DMS153 treated with DMSO at 0.1 percent for 48 hours (cell line): Measurements from ENCODE around the gene CHSY3.
"Not testable (repeated sequence)": the region's sequence is repeated elsewhere in the genome, so short reads cannot be mapped to it uniquely, and the experiment has no call there.

Experiments
- DNase-seq: peaks from one replicate; lab custom pipeline; 2025; ENCODE audit not compliant: unreplicated experiment; lab: John Stamatoyannopoulos, UW

CHSY3 gene

DNA sequence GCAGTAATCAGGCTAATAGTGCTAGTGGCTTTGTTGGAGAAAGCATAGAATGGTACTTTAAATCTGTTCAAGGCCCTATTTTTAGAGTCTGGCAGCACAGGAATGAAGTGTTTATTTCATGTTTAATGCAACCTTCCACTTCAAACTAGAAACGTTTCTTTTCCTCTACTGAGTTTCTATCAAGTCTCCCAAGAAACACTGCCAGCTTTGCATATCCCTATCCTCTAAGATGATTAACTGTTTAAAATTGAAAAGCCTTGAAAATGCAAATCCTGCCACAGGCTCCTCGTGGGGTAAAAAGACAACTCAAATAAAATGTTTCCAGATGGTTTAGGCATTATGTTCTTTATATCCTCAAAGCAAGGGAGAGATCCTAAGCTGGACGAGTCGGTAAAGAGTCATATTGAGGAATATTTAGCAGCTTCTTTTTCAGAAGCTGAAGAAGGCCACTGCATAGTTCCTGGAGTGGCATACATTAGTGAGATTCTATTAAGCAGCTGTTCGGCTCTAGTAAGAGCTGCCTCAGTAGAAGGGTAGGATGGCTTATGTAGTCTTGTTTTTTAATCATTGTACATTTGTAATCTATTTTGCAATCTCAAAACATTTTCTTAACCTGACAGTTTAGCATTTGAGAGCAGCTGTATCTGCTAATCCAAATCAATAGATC, 251.2 kb downstream of the CHSY3 start:
- DNase-seq, result no peak

DNA sequence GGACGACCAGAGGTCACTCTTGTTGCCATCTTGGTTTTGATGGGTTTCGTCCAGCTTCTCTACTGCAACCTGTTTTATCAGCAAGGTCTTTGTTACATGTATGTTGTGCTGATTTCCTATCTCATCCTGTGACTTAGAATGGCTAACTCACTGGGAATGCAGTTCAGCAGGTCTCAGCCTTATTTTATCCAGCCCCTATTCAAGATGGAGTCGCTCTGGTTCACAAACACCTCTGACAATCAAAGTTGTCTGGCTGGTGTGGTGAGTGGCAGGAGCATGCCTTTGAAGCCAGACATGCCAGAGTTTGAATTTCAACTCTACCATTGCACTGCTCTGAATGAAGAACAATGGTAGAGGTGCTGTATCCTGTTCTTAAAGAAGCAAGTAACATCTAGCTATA, 253.8 kb downstream of the CHSY3 start:
- no peak for DNase-seq

DNA sequence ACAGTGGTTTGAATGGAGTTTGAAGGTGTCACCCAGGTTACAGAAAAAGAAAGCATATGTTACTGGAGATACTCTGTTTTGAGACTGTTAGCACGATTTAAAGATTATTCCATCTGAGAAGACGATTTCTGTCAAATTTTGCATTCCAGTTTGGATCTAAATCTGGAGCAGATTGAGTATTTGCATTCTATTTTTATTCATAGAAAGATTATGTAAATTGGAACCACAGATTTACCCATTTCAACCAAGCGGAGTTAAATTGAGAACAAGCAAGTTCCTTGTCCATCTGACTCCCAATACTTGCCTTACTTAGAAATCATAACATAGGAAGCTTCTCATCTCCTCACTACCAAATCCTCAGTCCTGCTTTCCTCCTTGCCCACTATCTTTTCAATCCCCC, 255.7 kb downstream of the CHSY3 start:
- DNase-seq, result no peak

DNA sequence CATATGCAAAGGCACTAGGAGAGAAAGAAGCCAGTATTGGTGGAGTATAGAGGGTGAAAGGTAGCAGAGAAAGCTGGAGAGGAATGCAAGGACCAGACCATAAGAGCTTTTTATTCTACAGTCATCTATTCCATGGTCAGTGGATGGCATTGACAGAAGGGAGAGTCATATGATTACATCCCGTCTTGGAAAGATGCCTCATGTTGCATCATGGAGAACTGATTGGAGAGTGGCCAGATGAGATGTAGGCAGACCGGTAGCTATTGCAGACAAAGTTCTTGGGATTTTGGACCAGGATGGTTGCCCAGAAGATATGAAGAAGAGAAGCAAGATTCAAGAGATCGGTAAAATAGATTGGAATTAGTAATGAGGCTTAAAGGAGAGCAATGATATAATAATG, 260.7 kb downstream of the CHSY3 start:
- DNase-seq, result no peak

DNA sequence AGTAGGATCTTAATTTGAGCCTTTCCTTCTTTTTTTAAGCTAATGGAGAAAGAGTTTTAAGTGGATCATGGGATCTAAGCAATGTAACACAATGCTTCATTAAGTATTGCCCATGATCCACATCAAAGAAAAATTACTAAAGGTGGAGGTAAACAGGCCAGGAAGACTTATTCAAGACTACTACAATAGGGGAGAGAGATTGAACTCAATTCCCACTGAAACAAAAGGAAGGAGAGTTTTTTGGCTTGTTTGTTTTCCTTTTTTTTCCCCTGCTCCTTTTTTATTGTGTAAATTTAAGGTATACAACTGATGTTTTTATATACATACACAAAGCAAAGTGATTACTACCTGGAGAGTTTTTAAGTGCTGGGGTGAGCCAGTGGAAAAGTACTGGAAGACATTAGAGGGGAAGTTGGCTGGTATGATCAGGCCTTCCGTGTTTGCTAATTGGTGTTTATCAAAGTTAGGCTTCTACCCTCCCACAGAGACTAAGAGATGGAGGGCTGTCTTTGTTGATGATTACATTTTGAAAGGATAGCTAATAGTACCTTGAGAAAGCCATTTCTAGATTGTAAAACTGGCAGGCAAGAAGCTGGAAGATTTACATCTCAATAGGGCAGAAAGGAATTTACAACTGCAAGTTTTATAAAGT, 262.7 kb downstream of the CHSY3 start:
- DNase-seq, result no peak

DNA sequence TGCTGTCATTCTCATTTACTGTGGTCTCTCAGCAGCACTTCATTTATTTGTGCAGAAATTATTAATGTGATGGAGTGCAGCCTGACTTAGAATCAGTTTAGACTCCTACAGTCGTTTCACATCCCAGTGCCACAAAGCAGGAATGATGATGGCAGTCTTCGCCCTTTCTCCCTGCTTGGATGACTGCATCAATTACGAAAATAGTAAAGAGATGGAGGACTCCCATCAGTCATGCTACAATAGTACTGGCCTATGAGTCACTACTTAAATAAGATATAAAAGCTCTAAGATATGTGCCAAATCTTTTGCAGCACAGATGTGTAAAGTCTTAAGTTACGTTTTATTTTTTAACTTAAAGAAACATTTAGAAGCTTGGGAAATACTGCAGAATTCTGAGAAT, 263.9 kb downstream of the CHSY3 start:
- no peak for DNase-seq

DNA sequence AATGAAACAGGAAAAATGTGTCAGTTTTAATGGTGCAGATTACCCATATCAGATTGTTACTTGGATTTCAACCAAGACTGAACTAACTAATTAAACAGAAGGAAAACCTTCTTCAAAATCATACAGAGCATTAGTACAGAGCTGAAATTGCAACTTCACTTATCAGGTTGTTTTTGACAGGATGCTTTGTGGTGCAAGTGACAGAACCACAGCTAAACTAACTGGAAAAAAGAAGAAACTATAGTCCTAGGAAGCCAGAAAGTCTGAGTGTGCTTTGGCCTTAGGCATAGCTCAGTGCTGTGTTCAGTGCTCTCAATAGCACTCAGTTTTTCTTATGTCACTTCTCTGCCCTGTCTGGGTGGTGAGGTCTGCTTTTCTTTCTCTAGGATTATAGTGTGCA, 267.4 kb downstream of the CHSY3 start:
- no peak for DNase-seq

DNA sequence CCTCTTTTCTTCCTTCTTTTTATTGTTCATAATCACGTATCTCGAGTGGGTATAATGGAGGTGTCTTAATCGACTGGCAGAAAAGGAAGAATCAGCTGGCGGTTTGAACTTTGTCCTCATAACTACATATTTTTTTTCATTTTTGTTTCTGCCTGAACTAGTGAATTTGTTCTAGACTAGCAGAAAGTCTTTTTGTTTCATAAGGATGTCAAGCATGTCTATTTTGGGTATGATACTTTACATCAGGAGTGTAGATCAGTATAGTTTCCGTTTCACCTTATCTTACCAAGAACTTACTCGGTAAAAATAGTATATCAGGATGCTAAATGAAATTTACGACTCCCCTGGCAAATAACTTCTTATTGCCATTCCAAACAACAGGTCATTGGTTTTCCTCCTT, 278.9 kb downstream of the CHSY3 start:
- no peak for DNase-seq

DNA sequence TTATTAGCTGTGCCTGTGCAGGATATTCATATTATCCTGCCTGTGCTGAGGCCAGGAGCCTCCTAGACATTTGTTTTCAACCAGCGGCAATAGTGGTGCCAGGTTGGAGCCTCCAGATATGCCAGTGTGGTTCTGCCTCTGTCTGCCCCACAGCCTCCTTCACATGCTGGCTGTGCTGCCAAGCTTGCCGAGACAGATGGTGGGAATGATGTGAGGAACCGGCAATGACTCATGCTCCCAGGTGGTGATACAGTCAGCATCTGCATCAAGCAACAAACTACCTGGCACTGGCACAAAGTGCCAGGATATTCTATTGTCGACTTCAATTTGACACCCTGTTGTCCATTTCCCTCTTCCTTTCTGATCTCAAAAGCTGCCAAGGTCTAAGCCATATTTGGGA, 285.7 kb downstream of the CHSY3 start:
- DNase-seq, result no peak

DNA sequence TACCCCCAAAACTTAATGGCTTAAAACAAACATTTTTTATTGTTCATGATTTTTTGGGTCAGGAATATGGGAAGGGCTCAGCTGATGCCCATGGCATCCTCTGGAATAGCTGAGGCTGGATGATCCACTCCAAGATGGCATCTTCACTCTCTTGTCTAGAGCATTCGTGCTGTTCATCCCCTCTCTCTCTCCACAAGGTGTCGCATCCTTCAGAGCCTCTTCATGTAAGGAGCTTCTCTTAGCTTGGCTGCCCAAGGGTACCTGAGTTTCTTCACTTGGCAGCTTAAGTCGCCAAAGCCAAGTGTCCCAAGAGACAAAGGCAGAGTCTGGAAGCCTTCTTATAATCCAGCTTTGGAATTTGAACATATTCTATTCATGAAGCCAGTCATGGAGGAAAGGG, 294.7 kb downstream of the CHSY3 start:
- no peak for DNase-seq

DNA sequence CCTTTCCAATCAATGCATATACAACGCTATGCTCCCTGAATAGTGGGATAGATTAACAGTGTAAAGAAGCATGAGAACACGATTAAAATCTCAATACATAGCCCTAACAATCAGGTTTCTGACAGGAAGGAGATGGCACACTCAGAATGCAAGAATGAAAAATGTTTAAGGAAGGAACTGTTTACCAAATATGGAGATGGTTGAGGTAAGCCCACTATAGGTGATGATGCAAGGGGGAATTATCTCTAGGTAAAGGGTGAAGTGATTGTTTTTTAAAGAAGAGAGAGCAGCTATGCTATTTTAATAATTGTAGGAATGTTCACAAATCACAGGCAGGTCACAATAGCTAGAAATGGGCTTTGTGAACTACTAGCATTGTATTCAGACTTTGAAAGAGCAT, 302.4 kb downstream of the CHSY3 start:
- no peak for DNase-seq

DNA sequence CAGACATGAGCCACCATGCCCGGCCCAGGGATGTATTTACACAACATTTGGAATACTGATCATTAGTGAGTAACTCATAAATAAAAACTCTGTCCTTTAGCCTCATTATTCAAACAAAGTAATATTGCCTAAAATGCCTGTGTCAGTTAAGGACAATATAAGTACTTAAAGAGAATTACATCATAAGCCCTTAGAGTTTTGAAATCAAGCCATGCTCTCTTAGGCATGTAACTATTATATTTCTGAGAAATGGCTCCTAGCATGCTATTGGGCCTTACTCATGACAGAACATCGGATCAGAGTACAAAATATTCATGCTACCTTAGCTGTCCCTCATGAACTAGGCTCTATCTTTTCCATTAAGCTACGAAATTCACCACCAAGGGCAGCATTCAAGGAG, 309.3 kb downstream of the CHSY3 start:
- DNase-seq, result no peak

DNA sequence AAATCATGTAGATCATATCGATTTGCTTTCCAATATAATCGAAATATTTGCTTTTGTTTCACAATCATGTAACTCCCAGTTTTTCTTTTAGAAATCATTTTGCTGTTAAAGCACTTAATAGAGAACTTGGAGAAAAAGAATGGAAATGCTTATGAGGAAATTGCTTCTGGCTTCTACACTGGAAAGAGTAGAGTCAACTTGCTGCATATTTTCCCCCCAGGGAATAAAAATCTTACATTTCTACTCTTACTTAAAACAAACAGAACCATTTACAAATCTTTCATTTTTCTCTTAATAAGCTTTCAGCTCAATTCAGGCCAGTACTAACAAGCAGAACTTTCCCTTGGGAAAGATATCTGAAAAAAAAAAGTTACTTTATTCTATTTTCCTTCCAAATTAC, 312.0 kb downstream of the CHSY3 start:
- no peak for DNase-seq

DNA sequence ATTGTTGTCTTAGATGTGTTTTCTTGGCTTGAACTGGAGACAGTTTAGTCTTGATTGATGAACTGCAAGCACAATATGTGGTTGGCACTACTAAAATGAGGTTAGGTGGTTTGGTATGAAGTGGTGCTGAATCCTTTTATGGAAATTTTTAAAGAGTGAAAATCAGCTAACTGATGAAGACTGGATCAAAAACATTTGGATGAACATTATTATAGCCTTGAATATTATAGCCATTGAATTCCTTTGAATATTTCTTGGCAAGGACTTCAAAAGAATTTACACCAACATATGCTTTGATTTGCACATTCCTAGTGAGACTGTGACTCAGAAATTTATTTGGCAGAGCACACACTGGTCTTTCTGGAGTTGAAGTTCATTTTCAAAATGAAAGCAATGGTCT, 318.3 kb downstream of the CHSY3 start:
- DNase-seq, result no peak

DNA sequence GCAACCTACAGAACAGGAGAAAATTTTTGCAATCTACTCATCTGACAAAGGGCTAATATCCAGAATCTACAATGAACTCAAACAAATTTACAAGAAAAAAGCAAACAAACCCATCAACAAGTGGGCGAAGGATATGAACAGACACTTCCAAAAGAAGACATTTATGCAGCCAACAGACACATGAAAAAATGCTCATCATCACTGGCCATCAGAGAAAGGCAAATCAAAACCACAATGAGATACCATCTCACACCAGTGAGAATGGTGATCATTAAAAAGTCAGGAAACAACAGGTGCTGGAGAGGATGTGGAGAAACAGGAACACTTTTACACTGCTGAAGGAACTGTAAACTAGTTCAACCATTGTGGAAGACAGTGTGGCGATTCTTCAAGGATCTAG, 322.3 kb downstream of the CHSY3 start:
- DNase-seq, result not testable (repeated sequence)

DNA sequence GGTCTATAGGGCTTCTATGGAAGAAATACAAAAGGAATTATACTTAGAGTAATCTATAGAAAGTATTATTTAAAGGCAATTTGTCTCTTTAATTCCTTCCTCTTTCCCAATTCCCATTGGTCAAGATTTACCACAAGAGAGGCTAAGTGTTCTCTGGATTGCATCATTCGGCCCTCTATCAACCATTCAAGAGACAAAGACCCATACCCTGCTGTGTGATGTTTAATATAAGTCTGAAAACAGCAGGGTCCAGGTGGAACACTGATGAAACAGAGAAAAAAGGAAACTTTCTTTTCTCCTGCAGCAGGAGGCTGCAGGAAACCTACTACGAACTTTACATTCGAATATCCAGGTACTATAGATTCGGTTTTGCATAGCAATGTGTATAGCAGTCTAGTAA, 323.4 kb downstream of the CHSY3 start:
- no peak for DNase-seq

DNA sequence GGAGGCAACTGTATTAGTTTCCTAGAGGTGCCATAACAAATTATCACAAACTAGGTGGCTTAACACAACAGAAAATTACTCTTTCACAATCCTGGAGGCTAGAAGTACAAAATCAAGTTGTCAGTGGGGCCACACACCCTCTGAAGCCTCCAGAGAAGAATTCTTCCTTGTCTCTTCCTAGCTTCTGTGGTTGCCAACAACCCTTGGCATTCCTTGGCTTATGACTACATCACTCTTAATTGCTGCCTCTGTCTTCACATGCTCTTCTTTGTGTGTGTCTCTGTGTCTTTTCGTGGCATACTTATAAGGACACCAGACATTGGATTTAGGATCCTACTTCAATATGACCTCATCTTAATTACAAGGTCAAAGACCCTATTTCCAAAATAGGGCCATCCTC, 327.5 kb downstream of the CHSY3 start:
- DNase-seq, result no peak

DNA sequence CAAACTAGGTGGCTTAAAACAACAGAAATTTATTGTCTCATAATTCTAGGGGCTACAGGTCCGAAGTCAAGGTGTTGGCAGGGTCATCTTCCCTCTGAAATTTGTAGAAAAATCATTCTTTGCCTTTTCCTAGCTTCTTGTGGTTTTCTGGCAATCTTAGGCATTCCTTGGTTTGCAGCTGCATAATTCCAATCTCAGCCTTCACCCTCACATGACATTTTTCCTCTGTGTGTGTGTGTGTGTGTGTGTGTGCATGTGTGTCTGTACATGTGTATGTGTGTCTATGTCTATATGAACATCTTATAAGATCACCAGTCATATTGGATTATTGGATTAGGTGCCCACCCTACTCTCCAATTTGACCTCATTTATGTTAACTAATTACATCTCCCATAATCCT, 330.6 kb downstream of the CHSY3 start:
- DNase-seq, result no peak
